ENCODE measurements around the gene ENTPD1.
"Not testable (repeated sequence)": the region's sequence is repeated elsewhere in the genome, so short reads cannot be mapped to it uniquely, and the experiment has no call there.

The ENTPD1 gene

DNA sequence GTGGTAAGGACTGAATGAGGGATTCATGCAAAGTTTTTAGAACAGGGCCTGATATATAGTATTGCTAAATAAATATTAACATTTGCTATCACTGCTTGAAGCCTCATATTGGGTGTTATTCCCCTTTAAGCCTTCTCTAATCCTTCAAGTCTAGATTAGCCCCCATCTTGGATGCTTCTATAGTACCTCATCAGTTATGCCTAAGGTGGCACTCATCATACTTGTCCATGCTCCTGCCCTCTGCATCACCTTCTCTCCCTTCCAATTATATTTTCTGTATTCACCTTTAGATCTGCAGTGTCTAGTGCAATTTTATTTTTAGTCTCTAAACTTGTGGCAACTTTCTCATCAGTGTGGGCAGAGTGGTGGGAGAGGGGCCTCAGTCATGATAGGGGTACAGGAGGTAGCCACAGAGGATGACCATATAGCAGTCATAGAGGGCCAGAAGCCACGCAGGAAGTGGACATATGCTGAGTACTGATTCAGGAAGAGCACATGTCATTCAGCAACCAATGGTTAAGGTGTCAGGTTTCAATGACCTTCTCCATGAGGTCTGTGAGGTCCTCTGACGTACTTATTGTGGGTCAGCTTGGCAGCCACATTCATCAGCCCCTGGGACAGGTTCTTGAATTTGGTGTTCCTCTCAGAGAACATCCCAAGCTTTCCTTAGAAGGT lies 2.5 kb downstream of the ENTPD1 start:
- DNase-seq (ENCODE audit: low read depth) = peak; percentile 11

DNA sequence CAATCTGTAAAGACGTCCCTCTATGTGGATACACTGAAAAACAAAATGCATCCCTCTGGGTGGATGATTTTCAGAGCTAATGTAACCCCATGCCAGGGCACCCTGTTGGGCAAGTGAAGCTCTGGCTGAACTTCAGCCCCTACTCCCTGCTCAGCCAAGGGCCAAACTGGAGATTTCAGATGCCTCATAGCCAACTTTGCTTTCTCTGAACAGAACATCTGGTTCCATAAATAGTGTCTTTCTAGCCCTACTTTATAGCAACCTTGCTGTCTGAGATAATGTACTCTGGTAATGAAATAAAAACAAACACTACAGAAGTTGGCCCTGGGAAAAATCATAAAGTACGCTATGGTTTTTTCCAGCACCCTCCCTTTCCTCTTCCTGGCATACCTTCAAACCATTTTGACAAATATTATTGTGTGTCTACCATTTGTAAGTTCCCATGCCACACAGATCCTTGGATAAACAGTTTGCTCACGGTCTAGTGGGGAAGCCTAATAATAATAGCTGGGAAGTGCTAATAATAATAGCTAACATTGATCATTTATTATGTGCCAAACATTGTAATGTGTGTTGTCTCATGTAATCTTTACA lies 3.4 kb downstream of the ENTPD1 start:
- DNase-seq (ENCODE audit: low read depth) = peak; percentile 16

DNA sequence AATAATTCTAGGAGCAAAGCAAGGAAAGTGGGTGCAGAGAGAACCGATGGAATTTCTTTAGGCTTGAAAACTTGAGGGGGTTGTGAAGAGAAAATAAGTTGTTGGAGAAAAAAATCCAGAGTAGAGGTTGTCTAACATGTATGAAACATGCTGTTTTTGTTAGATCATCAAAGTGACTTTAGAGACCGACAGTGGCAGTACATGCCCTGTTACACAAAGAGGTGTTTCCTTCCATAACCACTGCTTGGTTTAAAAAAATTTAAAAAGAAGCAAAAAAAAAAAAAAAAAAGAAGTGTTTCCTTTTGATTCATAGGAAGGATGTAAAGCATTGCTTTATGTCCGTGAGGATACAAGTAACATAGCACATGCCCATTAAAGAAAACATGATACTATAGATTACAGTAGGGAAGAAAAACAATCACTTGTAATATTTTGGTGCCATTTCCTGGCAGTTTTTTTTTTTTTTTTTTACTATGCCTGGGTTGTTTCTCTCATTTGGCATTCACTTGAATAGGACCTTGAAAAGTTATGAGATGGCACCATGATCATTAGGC lies 6.1 kb downstream of the ENTPD1 start:
- no peak for DNase-seq (ENCODE audit: low read depth)

DNA sequence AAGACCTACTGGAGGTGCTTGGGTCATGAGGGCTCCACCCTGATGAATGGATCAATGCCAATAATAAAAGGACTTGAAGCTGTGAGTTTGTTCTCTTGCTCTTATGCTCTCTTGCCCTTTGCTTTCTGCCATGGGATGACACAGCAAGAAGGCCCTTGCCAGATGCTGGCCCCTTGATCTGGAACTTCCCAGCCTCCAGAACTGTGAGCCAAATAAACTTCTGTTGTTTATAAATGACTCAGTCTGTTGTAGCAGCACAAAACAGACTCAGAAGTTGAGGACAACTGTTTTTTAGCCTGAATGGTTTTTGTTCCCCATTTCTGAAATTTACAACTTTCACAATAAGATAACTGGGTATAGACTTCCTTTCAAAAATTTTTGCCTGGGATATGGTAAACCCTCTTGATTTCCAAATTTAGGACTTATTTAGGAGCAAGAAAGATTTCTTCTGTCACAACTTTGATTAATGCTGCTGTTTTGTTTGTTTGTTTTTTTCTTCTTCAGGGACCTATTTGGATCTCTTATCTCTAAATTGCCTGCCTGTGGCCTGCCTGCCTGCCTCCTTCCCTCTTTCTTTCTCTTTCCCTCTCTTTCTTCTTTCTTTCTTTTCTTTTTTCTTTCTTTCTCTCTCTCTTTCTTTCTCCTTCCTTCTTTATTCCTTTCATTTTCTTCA lies 12.1 kb downstream of the ENTPD1 start:
- DNase-seq (ENCODE audit: low read depth) = peak; percentile 44

DNA sequence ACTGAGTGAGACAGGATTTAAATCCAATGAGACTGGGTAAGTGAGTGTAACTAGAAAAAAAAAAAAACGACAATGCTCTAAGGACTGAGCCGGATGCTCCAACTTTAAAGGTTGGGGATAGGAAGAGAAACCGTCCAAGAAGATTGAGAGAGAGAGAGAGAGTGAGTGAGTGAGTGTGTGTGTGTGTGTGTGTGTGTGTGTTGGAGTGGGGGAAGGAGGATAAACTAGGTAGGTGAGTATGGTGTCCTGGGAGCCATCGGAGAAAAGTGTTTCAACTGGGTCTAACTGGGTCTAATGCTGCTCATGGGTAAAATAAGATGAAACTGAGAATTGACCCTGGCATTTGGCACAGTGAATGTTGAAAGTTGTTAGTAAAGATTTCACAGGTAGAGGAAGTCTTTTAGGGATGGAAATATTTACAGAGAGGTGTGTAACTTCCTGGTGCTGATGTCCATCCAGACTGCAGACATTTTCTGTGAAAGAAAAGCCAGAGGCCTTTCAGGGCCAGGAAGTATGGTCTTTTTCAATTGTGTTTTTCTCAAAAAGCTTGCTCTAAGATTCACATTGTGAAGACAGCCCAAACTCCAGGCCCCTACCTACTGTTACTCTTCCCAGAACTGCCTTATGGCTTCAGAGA lies 14.2 kb downstream of the ENTPD1 start:
- DNase-seq (ENCODE audit: low read depth) = no peak

DNA sequence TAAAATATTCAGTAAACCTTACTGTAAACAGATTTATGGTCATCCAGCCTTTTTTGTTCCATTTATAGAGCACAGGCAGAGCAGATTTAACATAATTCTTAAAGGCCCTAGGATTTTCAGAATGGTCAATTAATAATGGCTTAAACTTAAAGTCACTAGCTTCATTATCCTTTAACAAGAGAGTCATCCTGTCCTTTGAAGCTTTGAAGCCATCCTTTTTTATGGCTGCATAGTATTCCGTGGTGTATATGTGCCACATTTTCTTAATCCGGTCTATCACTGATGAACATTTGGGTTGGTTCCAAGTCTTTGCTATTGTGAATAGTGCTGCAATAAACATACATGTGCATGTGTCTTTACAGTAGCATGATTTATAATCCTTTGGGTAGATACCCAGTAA lies 17.5 kb downstream of the ENTPD1 start:
- DNase-seq (ENCODE audit: low read depth) = not testable (repeated sequence)

DNA sequence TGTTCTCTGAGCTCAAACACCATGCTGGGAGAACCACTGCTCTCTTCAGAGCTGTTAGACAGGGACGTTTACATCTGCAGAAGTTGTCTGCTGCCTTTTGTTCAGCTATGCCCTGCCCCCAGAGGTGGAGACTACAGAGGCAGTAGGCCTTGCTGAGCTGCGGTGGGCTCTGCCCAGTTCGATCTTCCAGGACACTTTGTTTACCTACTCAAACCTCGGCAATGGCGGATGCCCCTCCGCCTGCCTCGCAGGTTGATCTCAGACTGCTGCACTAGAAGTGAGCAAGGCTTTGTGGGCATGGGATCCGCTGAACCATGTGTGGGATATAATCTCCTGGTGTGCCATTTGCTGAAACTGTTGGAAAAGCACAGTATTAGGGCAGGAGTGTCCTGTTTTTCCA lies 21.7 kb downstream of the ENTPD1 start:
- not testable (repeated sequence) for DNase-seq (ENCODE audit: low read depth)

DNA sequence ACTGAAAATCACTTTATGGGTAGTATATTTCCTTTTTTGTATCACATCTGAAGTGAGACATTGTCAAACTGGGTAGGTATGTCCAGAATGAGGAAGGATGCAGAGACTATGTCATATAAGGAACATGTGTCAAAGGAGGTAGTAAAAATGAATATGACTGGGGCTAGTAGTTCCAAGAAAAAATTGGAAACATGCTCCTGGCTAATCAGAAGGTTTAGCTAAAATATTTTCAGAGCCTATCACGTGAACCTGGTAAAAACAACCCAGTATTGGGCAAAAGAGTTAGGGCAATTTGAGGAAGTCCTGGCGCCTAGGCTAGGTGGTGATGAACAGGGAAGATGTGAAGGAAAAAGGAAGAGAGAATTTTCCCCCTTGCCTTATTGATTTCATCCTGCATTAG lies 26.4 kb downstream of the ENTPD1 start:
- DNase-seq (ENCODE audit: low read depth) = peak; percentile 45

DNA sequence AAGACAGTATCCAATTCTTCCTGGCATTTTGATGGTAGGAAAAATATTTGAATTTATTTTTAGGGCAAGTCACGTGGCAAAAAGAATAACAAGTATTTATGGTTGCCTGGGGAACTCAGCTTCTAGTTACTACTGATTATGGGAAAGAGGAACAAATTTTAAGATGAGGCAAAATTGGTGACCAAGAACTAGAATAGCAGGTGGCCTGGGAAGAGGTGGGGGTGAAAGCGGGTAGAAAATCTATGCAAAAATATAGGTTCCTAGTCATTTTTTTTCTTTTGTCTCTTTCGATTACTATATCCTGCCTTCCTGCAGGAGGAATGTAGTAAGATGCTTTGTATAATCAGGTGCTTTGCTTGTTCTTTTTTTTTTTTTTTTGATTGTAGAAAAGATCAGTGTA lies 27.8 kb downstream of the ENTPD1 start:
- DNase-seq (ENCODE audit: low read depth) = no peak

DNA sequence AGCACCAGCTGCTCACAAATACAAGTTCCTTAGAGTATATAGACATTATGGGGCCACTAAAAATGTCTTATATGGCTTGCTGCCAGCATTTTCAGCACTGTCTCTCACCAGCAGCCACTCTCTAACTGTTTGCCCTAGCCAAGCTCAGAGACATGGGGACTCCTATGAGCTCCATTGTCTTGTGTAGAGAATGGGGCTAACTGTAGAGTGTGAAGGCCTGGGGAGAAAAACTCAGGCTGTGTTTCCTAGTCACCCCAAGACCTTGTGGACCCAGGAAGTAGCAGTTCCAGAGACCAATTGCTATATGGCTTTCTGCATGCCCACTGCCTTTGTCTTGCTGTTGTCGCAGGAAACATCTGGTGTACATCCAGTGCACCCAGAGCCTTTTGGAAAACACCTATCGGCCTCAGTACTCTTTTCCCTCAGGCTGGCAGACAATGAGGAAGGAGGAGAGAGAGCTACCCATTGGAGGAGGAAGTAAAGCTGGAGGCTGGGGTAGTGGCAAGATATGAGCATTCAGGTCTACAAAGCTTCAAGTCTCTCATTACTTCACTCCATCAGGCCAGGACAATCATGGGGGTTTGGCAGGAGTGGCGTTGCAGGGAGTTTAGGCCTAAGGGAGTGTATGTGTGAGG lies 28.4 kb downstream of the ENTPD1 start:
- no peak for DNase-seq (ENCODE audit: low read depth)

DNA sequence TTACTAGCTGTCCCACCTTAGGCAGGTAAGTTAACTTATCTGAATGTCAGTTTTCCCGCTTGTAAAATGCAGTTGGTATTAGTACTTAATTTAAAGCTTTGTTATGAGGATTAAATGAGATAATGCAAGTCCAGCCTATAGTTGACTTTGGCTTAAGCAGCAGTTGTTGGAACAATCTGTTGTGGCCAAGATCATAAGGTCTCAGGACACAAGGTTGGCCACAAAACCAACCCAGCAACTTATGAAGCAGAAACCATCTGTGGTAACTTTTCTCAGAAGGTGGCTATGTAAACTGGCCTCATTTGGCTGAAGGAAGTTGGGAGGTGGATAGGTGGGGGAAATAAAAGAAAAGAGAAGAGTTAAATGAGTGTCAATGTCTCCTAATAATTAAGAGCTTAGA lies 29.4 kb downstream of the ENTPD1 start:
- DNase-seq (ENCODE audit: low read depth) = no peak

DNA sequence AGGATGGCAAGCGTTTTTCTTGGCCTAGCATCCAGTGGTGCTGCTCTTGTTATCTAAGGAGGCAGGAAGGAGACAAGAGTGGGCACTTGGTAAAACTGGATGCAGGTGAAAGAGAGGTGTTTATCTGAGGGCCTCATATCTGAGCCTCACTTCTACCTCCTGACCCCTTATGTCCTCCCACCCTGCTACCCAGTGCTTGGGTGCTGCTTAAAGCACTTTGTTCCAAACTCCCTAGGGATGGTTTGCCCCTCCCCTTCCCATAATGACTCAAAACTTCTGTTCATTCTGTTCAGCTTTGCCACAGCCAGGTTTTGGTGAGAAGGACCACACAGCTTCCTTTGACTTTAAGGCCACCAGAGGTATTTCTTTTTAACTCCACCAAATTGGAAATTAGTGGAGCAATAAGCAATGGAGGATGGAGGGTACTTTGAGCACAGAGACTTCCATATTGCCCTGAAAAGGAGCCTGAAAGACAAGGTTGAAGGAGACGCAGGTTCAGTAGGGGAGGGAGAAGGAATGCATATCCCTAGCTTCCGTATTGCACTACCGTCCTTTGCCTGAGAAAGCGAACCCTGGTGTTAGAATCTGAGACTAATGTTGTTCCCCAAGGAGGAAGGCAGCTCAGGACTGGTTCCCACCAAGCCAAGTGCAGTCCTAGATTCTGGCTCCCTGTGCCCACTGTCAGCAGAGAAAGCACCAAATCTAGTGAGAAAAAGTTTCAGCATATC lies 30.1 kb downstream of the ENTPD1 start:
- no peak for DNase-seq (ENCODE audit: low read depth)

DNA sequence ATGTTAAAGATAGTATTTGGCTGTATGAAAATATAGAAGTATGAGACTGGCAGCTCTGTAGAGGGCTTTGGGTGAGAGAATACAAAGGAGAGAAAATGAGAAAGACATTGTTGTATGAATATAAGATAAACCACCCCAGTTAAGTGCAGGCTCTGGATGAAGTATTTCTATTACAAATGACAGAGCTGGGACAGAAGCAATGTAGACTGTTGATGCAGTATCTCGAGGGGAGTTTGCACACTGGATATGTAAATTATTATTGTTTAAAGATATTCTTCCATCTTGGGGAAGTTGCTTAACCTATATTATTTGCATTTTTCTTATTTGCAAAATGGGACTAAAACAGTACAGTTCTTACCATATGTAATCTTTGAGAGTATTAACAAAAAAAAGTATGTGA lies 31.5 kb downstream of the ENTPD1 start:
- DNase-seq (ENCODE audit: low read depth) = no peak

DNA sequence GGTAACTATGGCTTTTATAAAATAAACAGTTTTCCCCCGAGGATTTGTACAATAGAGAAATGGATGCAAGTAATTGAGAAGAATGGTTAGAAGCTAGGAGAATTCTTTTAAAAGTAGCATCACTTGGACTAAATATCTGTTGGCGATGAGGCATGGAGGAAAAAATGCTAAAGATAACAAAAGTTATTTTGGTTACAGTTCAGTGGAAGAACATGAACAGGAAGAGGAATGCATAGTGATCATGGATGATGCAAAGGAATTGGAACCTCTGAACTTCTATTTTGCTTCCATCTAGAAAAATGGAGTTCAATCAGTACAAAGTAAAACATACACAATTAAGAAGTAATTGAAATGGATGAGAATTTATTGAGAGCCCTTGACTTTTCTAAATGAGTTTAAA lies 32.9 kb downstream of the ENTPD1 start:
- DNase-seq (ENCODE audit: low read depth) = peak; percentile 93

DNA sequence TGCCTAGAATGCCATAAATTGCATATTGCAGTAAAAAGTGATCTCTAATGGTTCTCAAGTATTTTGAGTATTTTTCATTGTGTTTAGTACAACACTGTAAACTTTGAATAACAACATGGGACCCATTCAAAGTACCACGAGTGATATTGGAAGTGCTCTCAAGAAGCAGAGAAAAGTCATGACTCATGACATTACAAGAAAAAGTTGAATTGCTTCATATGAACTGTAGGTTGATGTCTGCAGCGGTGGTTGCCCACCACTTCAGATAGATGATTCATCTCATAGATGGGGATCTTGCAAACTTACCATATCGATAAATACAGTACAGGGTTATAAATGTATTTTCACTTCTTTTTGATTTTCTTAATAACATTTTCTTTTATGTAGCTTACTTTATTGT lies 33.9 kb downstream of the ENTPD1 start:
- no peak for DNase-seq (ENCODE audit: low read depth)

DNA sequence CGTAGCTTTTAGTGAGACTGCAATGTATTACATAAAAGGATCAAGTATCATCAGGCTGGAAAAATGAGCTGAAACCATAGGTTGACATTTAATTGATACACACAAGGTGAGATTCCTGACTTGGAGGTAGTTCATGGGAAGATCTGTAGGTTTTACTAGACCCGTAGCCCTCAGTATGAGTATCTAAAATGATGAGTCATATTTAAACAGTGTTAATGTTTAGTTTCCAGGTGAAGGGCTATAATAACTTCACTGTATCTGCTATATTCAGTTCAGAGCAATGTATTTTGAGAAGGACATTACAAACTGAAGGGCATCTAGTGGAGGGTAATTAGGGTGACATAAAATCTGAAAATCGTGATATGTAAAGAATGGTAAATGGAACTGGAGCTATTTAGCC lies 35.0 kb downstream of the ENTPD1 start:
- no peak for DNase-seq (ENCODE audit: low read depth)

DNA sequence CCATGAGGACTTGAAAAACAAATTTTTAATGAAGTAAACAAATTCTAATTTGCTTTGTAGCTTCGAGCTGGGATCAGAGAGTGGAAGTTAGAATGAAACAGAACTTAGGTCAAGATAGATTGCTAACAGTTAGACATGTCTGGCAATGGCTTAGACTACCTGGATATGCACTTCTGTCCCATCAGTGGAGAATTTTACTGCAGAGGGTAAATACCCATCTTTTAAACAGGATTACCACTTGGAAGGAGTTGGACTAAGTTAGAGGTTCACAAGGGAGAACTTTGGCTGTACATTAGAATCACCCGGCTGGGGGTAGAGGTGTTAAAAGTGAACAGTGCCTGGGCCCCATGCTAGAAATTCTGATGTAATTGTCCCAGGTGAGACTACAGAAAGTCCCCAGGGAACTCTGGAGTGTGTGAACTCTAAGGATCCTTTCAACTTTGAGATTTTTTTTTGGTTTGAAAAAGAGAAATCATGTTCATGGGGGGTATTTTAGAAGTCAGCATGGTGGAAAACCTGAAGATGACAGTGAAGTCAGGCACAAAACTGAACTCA lies 35.5 kb downstream of the ENTPD1 start:
- DNase-seq (ENCODE audit: low read depth) = no peak

DNA sequence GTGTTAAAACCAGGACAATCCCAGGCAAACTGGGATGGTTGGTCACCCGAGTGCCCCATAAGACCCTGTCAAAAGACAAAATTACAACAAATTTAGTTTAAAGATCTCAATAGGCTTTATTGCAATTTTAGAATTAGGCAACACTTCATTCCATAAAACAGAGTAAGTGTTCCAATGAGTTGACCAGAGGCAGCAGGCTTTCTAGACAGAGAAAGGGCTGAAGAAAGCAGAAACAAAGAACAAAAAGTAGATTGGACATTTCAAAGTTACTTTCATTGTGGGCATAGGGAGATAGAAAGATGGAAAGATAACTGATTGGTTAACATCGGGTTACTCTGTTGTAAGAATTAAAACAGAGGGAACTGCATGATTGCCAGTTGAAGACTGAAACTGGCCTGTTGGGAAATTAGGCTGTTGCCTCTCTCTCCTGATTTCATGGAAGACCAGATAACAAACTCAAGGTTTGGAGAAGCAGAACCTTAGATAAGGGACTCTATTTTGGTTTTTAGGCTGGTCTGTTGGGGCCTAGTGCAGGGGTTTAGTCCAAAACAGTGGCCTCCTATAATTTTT lies 36.3 kb downstream of the ENTPD1 start:
- DNase-seq (ENCODE audit: low read depth) = no peak

DNA sequence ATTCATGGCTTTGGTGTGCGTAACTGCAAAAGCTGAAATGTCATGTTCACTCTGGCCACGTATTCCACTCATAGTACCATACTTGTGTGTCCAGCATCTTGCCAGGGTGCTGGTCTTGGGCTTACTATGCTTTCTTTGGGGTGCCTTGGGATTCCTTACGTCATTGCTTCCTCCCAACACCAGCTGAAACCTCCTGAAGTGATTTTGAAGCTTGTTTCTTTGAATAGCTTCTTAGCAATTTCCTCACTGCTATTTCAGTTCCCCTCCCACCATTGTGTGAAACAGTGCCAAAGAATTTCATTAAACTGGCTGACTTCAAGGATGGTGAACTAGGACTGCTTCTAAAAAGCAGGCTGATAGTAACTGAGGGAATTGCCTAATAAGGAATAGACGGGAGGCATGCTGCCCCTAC lies 36.9 kb downstream of the ENTPD1 start:
- peak; percentile 91 for DNase-seq (ENCODE audit: low read depth)

DNA sequence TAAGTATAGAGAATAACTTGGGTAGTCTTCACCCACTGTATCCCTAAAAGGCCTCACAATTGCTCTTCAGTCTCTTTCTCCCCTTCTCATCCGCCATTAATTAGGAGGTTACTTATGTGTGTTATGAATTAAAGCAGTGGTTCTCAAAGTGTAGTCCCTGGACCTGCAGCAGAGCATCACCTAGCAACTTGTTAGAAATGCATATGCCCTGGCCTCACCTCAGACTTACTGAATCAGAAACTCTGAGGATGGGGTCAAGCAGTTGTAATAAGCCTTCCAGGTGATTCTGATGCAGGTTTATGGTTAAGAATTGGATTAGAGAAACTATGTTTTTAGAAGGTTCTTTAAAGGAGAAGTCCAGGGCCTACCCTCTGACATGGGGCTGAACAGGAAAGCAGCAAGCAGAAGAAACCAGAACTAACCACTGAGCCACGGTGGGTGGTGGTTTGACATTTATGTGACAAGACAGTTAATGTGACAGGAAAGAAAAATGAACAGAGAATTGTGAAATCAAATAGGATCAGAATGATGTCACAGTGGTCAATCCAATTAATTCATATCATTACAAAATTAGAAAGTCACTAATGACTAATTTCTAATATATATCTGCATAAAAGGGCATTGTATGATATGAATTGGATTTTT lies 37.6 kb downstream of the ENTPD1 start:
- no peak for DNase-seq (ENCODE audit: low read depth)

All from EH (cell line).